CD14-positive monocyte (primary cell): ENCODE data around the gene GID8. TPM values are rescaled to one million over a fixed set of nuclear protein-coding genes. Genes with fewer than 3 reads are reported as not detected.

Experiments
- DNase-seq, 3 donors: peaks; one replicate each; pipeline ENCODE4 v3.0.0-alpha.2; 2011 to 2022
- H2AFZ ChIP-seq: 2 replicates; pipeline ENCODE4 v1.6.0; 2012; ENCODE audit warnings: mild to moderate bottlenecking, low read depth, low read length, inconsistent platforms; ENCODE audit not compliant: insufficient read depth, poor library complexity, severe bottlenecking
- H3K27ac ChIP-seq, 2 donors: 1 replicate in 1 of 2; 2 replicates in 1 of 2; pipeline ENCODE4 v1.5.1; 2012 to 2013; ENCODE audit warnings: low read length in 2 of 2, control low read depth in 1 of 2, inconsistent platforms in 1 of 2, low read depth in 1 of 2, mild to moderate bottlenecking in 1 of 2
- H3K27me3 ChIP-seq, 2 donors: one replicate each; pipeline versions ENCODE4 v1.6.0 to v1.6.1; 2011 to 2013; ENCODE audit warnings: low read length in 2 of 2; ENCODE audit not compliant: control insufficient read depth in 2 of 2, insufficient read depth in 2 of 2
- H3K36me3 ChIP-seq, 2 donors: replicated peaks in 1 of 2; 1 replicate in 1 of 2; 2 replicates in 1 of 2; pipeline versions ENCODE4 v1.5.1 to v1.6.1; 2012 to 2013; ENCODE audit warnings: low read length in 2 of 2, control low read depth in 1 of 2, inconsistent platforms in 1 of 2, mild to moderate bottlenecking in 1 of 2; ENCODE audit not compliant: insufficient read depth in 2 of 2, control insufficient read depth in 1 of 2
- H3K4me1 ChIP-seq, 2 donors: 1 replicate in 1 of 2; 2 replicates in 1 of 2; pipeline versions ENCODE4 v1.5.1 to v1.6.1; 2012 to 2013; ENCODE audit warnings: low read length in 2 of 2, control low read depth in 1 of 2, inconsistent platforms in 1 of 2, mild to moderate bottlenecking in 1 of 2, moderate library complexity in 1 of 2; ENCODE audit not compliant: insufficient read depth in 2 of 2, control insufficient read depth in 1 of 2
- H3K4me2 ChIP-seq: replicated peaks from 2 replicates; pipeline ENCODE3; 2012; ENCODE audit warnings: low read length, moderate library complexity, mild to moderate bottlenecking; ENCODE audit not compliant: poor library complexity, severe bottlenecking; ENCODE audit errors: extremely low read depth
- H3K4me3 ChIP-seq, 3 experiments: fragments of 200-600 bp in 1 of 3; sonication (generic) in 1 of 3; replicated peaks in 1 of 3; 1 replicate in 2 of 3; 2 replicates in 1 of 3; pipeline ENCODE4 v1.5.1; 2011 to 2013; ENCODE audit warnings: low read length in 3 of 3, mild to moderate bottlenecking in 3 of 3, control low read depth in 2 of 3, low read depth in 2 of 3, inconsistent platforms in 1 of 3, moderate library complexity in 1 of 3
- H3K79me2 ChIP-seq: 2 replicates; pipeline ENCODE4 v1.6.0; 2012; ENCODE audit warnings: mild to moderate bottlenecking, control low read depth, inconsistent platforms, low read length, moderate library complexity; ENCODE audit not compliant: insufficient read depth
- H3K9ac ChIP-seq: 2 replicates; pipeline ENCODE4 v1.6.0; 2017; ENCODE audit warnings: low read length, mild to moderate bottlenecking; ENCODE audit not compliant: insufficient read depth, poor library complexity, severe bottlenecking
- H3K9me3 ChIP-seq, 2 donors: replicated peaks in 1 of 2; 1 replicate in 1 of 2; 2 replicates in 1 of 2; pipeline versions ENCODE4 v1.5.1 to v1.6.1; 2012 to 2013; ENCODE audit warnings: low read length in 2 of 2, control low read depth in 1 of 2; ENCODE audit not compliant: control insufficient read depth in 1 of 2, insufficient read depth in 1 of 2
- H4K20me1 ChIP-seq: 2 replicates; pipeline ENCODE4 v1.6.0; 2012; ENCODE audit warnings: mild to moderate bottlenecking, low read length, control low read depth, moderate library complexity; ENCODE audit not compliant: insufficient read depth
- H3K27ac Mint-ChIP-seq, 7 donors: one replicate each; pipeline ENCODE4 v1.8.0; 2020; ENCODE audit warnings: mild to moderate bottlenecking in 7 of 7, mixed read lengths in 7 of 7, moderate library complexity in 6 of 7, inconsistent platforms in 2 of 7
- H3K27me3 Mint-ChIP-seq, 3 donors: one replicate each; pipeline ENCODE4 v1.8.0; 2021 to 2022; ENCODE audit warnings: low read depth in 3 of 3, mild to moderate bottlenecking in 3 of 3, mixed read lengths in 3 of 3, moderate library complexity in 3 of 3, inconsistent platforms in 1 of 3
- H3K36me3 Mint-ChIP-seq, 2 donors: one replicate each; pipeline ENCODE4 v1.8.0; 2020; ENCODE audit warnings: mixed read lengths in 2 of 2, inconsistent platforms in 1 of 2, mild to moderate bottlenecking in 1 of 2
- H3K4me1 Mint-ChIP-seq: one replicate; pipeline ENCODE4 v1.8.0; 2020; ENCODE audit warnings: mild to moderate bottlenecking, mixed read lengths
- H3K4me3 Mint-ChIP-seq, 2 donors: one replicate each; pipeline ENCODE4 v1.8.0; 2020; ENCODE audit warnings: mild to moderate bottlenecking in 2 of 2, mixed read lengths in 2 of 2, moderate library complexity in 1 of 2
- H3K9me3 Mint-ChIP-seq, 7 donors: one replicate each; pipeline ENCODE4 v1.8.0; 2020 to 2022; ENCODE audit warnings: mixed read lengths in 7 of 7, mild to moderate bottlenecking in 6 of 7, moderate library complexity in 6 of 7, inconsistent platforms in 2 of 7
- WGBS: methylation state at CpG from one replicate; pipeline ENCODE4 v1.1.5; 2013; ENCODE audit warnings: missing lambda C conversion rate; ENCODE audit not compliant: insufficient coverage; 5-methylcytosine and 5-hydroxymethylcytosine counted together
- intact Hi-C, 2 donors: fragments of 100-400 bp; cut with micrococcal nuclease; formaldehyde crosslinking; loops; one replicate each; pipeline versions ENCODE4 v1.15.0 to v1.15.1; 2023
- polyA plus RNA-seq, 3 donors: library from polyadenylated mRNA; depleted of rRNA in 1 of 3; unstranded in 2 of 3; stranded (reverse) in 1 of 3; fragments of 300-500 nt in 2 of 3; fragments of >200 nt in 1 of 3; fragmentation: Illumina TruSeq in 2 of 3; gene quantifications; 1 replicate in 2 of 3; 2 replicates in 1 of 3; pipeline ENCODE4 v1.2.3, GENCODE V29; 2012 to 2021
- TF ChIP-seq, protein P1 (sequence below): fragments of 200-600 bp; IDR thresholded peaks from one replicate; pipeline ENCODE4 v1.8.0; 2022; ENCODE audit warnings: antibody characterized with exemption, mild to moderate bottlenecking

The GID8 gene
- polyA plus RNA-seq, 3 donors: 12.4 to 19.7 (median 12.7) TPM

DNA sequence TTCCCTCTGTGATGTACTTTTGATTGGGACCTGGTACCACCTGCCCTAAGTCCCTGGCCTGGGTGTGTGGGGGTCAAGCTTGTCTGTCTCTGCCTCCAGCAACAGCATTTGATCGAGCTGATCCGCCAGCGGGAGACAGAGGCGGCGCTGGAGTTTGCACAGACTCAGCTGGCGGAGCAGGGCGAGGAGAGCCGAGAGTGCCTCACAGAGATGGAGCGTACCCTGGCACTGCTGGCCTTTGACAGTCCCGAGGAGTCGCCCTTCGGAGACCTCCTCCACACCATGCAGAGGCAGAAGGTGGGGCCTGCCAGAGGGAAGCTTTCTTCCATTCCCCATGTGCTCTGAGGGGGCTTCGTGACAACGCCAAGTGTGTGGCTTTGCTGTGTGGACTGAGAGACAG lies 5.4 kb downstream of the GID8 start:
- peaks cover 71 to 80% of the 10 kb centered on the region in 2 donors for H3K36me3 ChIP-seq
- H4K20me1 ChIP-seq: peaks cover 28% of the 10 kb centered on the region
- no peak overlapping the region for H3K27ac ChIP-seq
- DNase-seq: no peak
- 95% methylated on average over 9 of the region's 14 CpGs for whole genome bisulfite sequencing
- Mint-ChIP-seq H3K4me3 (no peak overlapping the region), H3K27ac (peak overlapping the region in 1 of 7 donors; percentile 46), H3K9me3 (peaks cover 0 to 3% (median 0%) of the 10 kb centered on the region in 7 donors), H3K36me3 (peaks cover 71 to 78% of the 10 kb centered on the region in 2 donors), H3K4me1 (peaks cover 15% of the 10 kb centered on the region), H3K27me3 (peaks cover 0 to 1% (median 0%) of the 10 kb centered on the region in 3 donors)
- intact Hi-C loops: no loop called here
- H3K4me2 ChIP-seq: no peak overlapping the region
- H3K27me3 ChIP-seq: no peaks in the 10 kb centered on the region
- H3K9ac ChIP-seq: no peak overlapping the region
- no peaks in the 10 kb centered on the region for H3K9me3 ChIP-seq
- TF ChIP-seq, protein P1, sequence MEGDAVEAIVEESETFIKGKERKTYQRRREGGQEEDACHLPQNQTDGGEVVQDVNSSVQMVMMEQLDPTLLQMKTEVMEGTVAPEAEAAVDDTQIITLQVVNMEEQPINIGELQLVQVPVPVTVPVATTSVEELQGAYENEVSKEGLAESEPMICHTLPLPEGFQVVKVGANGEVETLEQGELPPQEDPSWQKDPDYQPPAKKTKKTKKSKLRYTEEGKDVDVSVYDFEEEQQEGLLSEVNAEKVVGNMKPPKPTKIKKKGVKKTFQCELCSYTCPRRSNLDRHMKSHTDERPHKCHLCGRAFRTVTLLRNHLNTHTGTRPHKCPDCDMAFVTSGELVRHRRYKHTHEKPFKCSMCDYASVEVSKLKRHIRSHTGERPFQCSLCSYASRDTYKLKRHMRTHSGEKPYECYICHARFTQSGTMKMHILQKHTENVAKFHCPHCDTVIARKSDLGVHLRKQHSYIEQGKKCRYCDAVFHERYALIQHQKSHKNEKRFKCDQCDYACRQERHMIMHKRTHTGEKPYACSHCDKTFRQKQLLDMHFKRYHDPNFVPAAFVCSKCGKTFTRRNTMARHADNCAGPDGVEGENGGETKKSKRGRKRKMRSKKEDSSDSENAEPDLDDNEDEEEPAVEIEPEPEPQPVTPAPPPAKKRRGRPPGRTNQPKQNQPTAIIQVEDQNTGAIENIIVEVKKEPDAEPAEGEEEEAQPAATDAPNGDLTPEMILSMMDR: no peak
- no peak overlapping the region for H3K4me3 ChIP-seq
- peaks cover 13 to 16% of the 10 kb centered on the region in 2 donors for H3K4me1 ChIP-seq
- H3K79me2 ChIP-seq: peaks cover 68% of the 10 kb centered on the region
- H2AFZ ChIP-seq: no peak overlapping the region

DNA sequence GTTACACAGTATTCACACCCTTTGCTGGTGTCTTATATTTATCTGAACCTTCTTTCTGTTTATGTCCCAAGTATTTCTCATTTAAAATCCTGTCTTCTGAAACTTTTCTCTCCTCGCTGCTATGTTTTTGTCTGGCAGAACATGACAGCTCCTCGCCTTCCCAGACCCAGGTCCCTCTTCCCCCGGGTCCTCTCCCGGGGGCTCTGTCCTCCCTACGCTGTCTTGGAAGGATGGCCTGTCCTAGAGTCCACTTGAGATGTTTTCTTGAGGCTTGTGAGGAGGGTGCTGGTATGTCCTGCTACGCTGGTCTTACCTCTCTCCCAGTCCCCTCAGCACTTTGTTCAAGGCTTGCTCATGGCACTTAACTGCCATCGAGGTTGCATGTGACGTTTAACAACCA lies 6.2 kb downstream of the GID8 start:
- intact Hi-C loops: no loop called here
- H3K9me3 ChIP-seq: peaks cover 5 to 6% of the 10 kb centered on the region in 2 donors
- no peak overlapping the region for H3K27ac ChIP-seq
- peaks cover 6 to 8% of the 10 kb centered on the region in 2 donors for H3K4me1 ChIP-seq
- peaks cover 75 to 88% of the 10 kb centered on the region in 2 donors for H3K36me3 ChIP-seq
- H3K4me2 ChIP-seq: no peak overlapping the region
- peaks cover 24% of the 10 kb centered on the region for H4K20me1 ChIP-seq
- H3K79me2 ChIP-seq: peaks cover 60% of the 10 kb centered on the region
- Mint-ChIP-seq H3K27me3 (peaks cover 0 to 1% (median 0%) of the 10 kb centered on the region in 3 donors), H3K27ac (no peak overlapping the region), H3K36me3 (peaks cover 78 to 85% of the 10 kb centered on the region in 2 donors), H3K4me3 (no peak overlapping the region), H3K4me1 (peaks cover 8% of the 10 kb centered on the region), H3K9me3 (peaks cover 3 to 11% (median 4%) of the 10 kb centered on the region in 7 donors)
- TF ChIP-seq, protein P1: no peak
- H2AFZ ChIP-seq: no peak overlapping the region
- no peak overlapping the region for H3K9ac ChIP-seq
- no peak overlapping the region for H3K4me3 ChIP-seq
- WGBS: 100% methylated on average over 2 of the region's 8 CpGs
- no peak for DNase-seq
- H3K27me3 ChIP-seq: no peaks in the 10 kb centered on the region
